ENCODE measurements around the gene POLN. TPM values are rescaled to one million over a fixed set of nuclear protein-coding genes. Genes with fewer than 3 reads are reported as not detected.
A peak's percentile ranks its signal among the peaks of the same experiment; 100 is the strongest.

POLN gene
- total RNA-seq, 4 donors from 2014 or later, result 0.26 to 5.8 (median 5.5) TPM; not detected in 1

GRCh38 chr4:2269618-2270163 lies 27.8 kb upstream of the POLN start:
- H3K4me3 ChIP-seq, result no peak overlapping the region
- TF ChIP-seq CTCF (IDR thresholded peaks at IDR 0.05) (no peak), POLR2A (IDR thresholded peaks at IDR 0.05) (no peak)
- H3K27ac ChIP-seq, result no peak overlapping the region
- intact Hi-C loops (cut with DNase I; ENCODE audit: low total_unique reads), result loop anchor here (10.0 kb wide), 1 partner anchor 135 kb away; no protein-coding TSS in a partner anchor
- no peak for DNase-seq
- no peaks in the 10 kb centered on the region for H3K9me3 ChIP-seq
- no peaks in the 10 kb centered on the region for H3K27me3 ChIP-seq
- no peaks in the 10 kb centered on the region for H3K36me3 ChIP-seq
- peaks cover 0 to 11% of the 10 kb centered on the region in 2 donors for H3K4me1 ChIP-seq

DNA sequence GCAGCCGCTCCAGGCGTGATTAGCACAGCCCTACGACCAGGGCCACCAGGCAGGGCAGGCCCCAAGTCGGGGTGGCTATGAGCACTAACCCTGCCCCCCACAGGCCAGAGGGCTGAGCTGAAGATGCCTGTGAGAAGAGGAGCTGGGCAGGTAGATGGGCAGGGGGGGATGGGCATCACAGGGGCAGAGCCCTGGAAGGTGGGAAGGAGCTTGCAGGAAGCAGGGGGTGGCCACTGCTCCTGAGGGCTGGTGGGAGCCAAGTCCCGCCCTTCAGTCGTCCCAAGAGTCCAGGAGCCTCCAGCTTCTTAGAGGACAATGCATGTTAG lies 27.2 kb upstream of the POLN start:
- Histone ChIP-seq H3K36me3 (no peaks in the 10 kb centered on the region), H3K4me3 (no peak overlapping the region), H3K27me3 (no peaks in the 10 kb centered on the region), H3K4me1 (peaks cover 0 to 11% of the 10 kb centered on the region in 2 donors), H3K9me3 (no peaks in the 10 kb centered on the region), H3K27ac (no peak overlapping the region)
- intact Hi-C loops (cut with DNase I; ENCODE audit: low total_unique reads), result loop anchor here (10.0 kb wide), 1 partner anchor 136 kb away; no protein-coding TSS in a partner anchor
- TF ChIP-seq CTCF (IDR thresholded peaks at IDR 0.05), result no peak
- no peak for TF ChIP-seq POLR2A (IDR thresholded peaks at IDR 0.05)
- DNase-seq, result no peak

- Histone ChIP-seq H3K4me3 (no peak overlapping the region), H3K9me3 (no peaks in the 10 kb centered on the region), H3K4me1 (peaks cover 0 to 11% of the 10 kb centered on the region in 2 donors), H3K27ac (no peak overlapping the region), H3K36me3 (no peaks in the 10 kb centered on the region), H3K27me3 (no peaks in the 10 kb centered on the region)
- intact Hi-C loops (cut with DNase I; ENCODE audit: low total_unique reads), result loop anchor here (10.0 kb wide), 1 partner anchor 136 kb away; no protein-coding TSS in a partner anchor
- DNase-seq, result no peak
- TF ChIP-seq POLR2A (IDR thresholded peaks at IDR 0.05), result no peak
- no peak for TF ChIP-seq CTCF (IDR thresholded peaks at IDR 0.05)
Measured at GRCh38 chr4:2268357-2269205, 26.7 kb upstream of the POLN start.

GRCh38 chr4:2267841-2268240 lies 25.9 kb upstream of the POLN start:
- no peak for TF ChIP-seq CTCF (IDR thresholded peaks at IDR 0.05)
- no peak for TF ChIP-seq POLR2A (IDR thresholded peaks at IDR 0.05)
- Histone ChIP-seq H3K27me3 (no peaks in the 10 kb centered on the region), H3K36me3 (no peaks in the 10 kb centered on the region), H3K4me1 (peaks cover 0 to 11% of the 10 kb centered on the region in 2 donors), H3K27ac (no peak overlapping the region), H3K9me3 (no peaks in the 10 kb centered on the region), H3K4me3 (no peak overlapping the region)
- no peak for DNase-seq
- intact Hi-C loops (cut with DNase I; ENCODE audit: low total_unique reads), result loop anchor here (10.0 kb wide), 1 partner anchor 137 kb away; no protein-coding TSS in a partner anchor

DNA sequence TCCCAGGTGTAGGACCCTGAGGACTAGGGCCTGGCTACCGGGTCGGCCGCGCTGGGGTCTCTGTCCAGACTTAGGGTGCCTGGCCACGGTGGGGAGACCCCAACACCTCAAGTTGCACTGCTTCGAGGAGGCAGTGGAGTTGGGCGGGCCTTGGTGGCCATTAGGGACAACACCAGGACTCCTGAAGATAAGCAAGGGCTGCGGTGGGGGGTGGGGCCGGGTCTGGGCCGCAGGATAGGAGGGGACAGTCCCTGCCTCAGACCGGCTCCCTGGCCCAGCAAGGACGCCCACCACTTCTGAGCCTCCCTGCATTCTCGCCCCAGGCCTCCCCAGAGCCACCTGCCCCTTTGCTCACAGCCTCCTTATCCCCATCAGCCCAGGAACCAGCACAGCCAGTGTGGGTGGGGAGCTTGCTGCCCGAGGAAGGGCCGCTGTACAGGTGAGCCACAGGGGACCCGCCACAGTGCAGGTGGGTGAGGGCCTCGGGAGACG lies 25.4 kb upstream of the POLN start:
- TF ChIP-seq CTCF (IDR thresholded peaks at IDR 0.05) (no peak), POLR2A (IDR thresholded peaks at IDR 0.05) (no peak)
- H3K27ac ChIP-seq, result peak overlapping the region in 1 of 2 donors; percentile 64
- no peak for DNase-seq
- peaks cover 0 to 11% of the 10 kb centered on the region in 2 donors for H3K4me1 ChIP-seq
- H3K9me3 ChIP-seq, result no peaks in the 10 kb centered on the region
- no peaks in the 10 kb centered on the region for H3K27me3 ChIP-seq
- no peaks in the 10 kb centered on the region for H3K36me3 ChIP-seq
- intact Hi-C loops (cut with DNase I; ENCODE audit: low total_unique reads), result loop anchor here (10.0 kb wide), 1 partner anchor 137 kb away; no protein-coding TSS in a partner anchor
- H3K4me3 ChIP-seq, result no peak overlapping the region

Data from uterus (tissue), 4 donors.